Astrocyte (in vitro differentiated cells and primary cell): ENCODE results near the gene STK38. TPM values are rescaled to one million over a fixed set of nuclear protein-coding genes. Genes with fewer than 3 reads are reported as not detected.

ENCODE experiments used
- DNase-seq: peaks from one replicate; pipeline ENCODE4 v3.0.0-alpha.2; 2010; ENCODE audit warnings: low read depth
- FAIRE-seq: peaks from 2 replicates; lab custom pipeline; 2011; peaks lifted over from hg19 to GRCh38; lab: Jason Lieb, UNC
- H2AFZ ChIP-seq: 2 replicates; pipeline ENCODE4 v1.6.0; 2012; ENCODE audit warnings: low read depth, low read length, inconsistent platforms
- H3K27ac ChIP-seq: 2 replicates; pipeline ENCODE4 v1.5.1; 2011; ENCODE audit warnings: low read depth, low read length, inconsistent platforms
- H3K27me3 ChIP-seq: 2 replicates; pipeline ENCODE4 v1.6.0; 2011; ENCODE audit warnings: low read length, inconsistent platforms; ENCODE audit not compliant: insufficient read depth
- H3K36me3 ChIP-seq: 2 replicates; pipeline ENCODE4 v1.5.1; 2011; ENCODE audit warnings: low read length, inconsistent platforms; ENCODE audit not compliant: insufficient read depth
- H3K4me1 ChIP-seq: 2 replicates; pipeline ENCODE4 v1.5.1; 2011; ENCODE audit warnings: low read length, inconsistent platforms; ENCODE audit not compliant: insufficient read depth
- H3K4me2 ChIP-seq: 2 replicates; pipeline ENCODE4 v1.6.0; 2012; ENCODE audit warnings: low read length, inconsistent platforms
- H3K4me3 ChIP-seq: 2 replicates; pipeline ENCODE4 v1.5.1; 2011; ENCODE audit warnings: low read depth, mild to moderate bottlenecking, low read length, inconsistent platforms; ENCODE audit not compliant: insufficient read depth
- H3K79me2 ChIP-seq: 2 replicates; pipeline ENCODE4 v1.6.0; 2012; ENCODE audit warnings: mild to moderate bottlenecking, low read length, inconsistent platforms; ENCODE audit not compliant: insufficient read depth
- H3K9ac ChIP-seq: 2 replicates; pipeline ENCODE4 v1.6.0; 2012; ENCODE audit warnings: mild to moderate bottlenecking, low read length, inconsistent platforms
- H3K9me3 ChIP-seq: 2 replicates; pipeline ENCODE4 v1.5.1; 2012; ENCODE audit warnings: low read depth, mild to moderate bottlenecking, low read length, inconsistent platforms; ENCODE audit not compliant: insufficient read depth
- H4K20me1 ChIP-seq: 2 replicates; pipeline ENCODE4 v1.6.0; 2012; ENCODE audit warnings: low read length, inconsistent platforms; ENCODE audit not compliant: insufficient read depth
- H3K27ac Mint-ChIP-seq: one replicate; pipeline ENCODE4 v1.8.0; 2021; ENCODE audit warnings: mild to moderate bottlenecking, mixed read lengths; ENCODE audit not compliant: unreplicated experiment
- H3K27me3 Mint-ChIP-seq: one replicate; pipeline ENCODE4 v1.8.0; 2021; ENCODE audit warnings: low read depth, mixed read lengths; ENCODE audit not compliant: unreplicated experiment
- H3K36me3 Mint-ChIP-seq: one replicate; pipeline ENCODE4 v1.8.0; 2021; ENCODE audit warnings: low read depth, mixed read lengths; ENCODE audit not compliant: unreplicated experiment
- H3K4me1 Mint-ChIP-seq: one replicate; pipeline ENCODE4 v1.8.0; 2021; ENCODE audit warnings: low read depth, mixed read lengths; ENCODE audit not compliant: unreplicated experiment
- H3K4me3 Mint-ChIP-seq: one replicate; pipeline ENCODE4 v1.8.0; 2021; ENCODE audit warnings: mild to moderate bottlenecking, moderate library complexity, mixed read lengths; ENCODE audit not compliant: unreplicated experiment
- H3K9me3 Mint-ChIP-seq: one replicate; pipeline ENCODE4 v1.8.0; 2021; ENCODE audit warnings: mild to moderate bottlenecking, mixed read lengths; ENCODE audit not compliant: unreplicated experiment
- CTCF ChIP-seq: IDR thresholded peaks from 2 replicates; pipeline ENCODE4 v1.5.1; 2011; ENCODE audit warnings: low read depth, mild to moderate bottlenecking, inconsistent platforms, low read length, moderate library complexity; ENCODE audit not compliant: insufficient read depth
- EZH2 ChIP-seq: IDR thresholded peaks from 2 replicates; pipeline ENCODE4 v1.6.1; 2012; ENCODE audit warnings: mild to moderate bottlenecking, low read length, inconsistent platforms; ENCODE audit not compliant: insufficient read depth
- total RNA-seq: library from RNA; stranded (reverse); gene quantifications from 2 replicates; pipeline ENCODE4 v1.2.1, GENCODE V29; 2021

STK38 gene
- total RNA-seq, 1 donor from 2014 or later, result 54.1 TPM

- Mint-ChIP-seq H3K4me3 (no peak overlapping the region), H3K4me1 (peaks cover 18% of the 10 kb centered on the region), H3K36me3 (peaks cover 12% of the 10 kb centered on the region), H3K9me3 (no peaks in the 10 kb centered on the region), H3K27ac (no peak overlapping the region), H3K27me3 (no peaks in the 10 kb centered on the region)
- Histone ChIP-seq H3K4me2 (no peak overlapping the region), H3K4me1 (peaks cover 16% of the 10 kb centered on the region), H3K27ac (no peak overlapping the region), H2AFZ (no peak overlapping the region), H3K9ac (no peak overlapping the region), H4K20me1 (peaks cover 43% of the 10 kb centered on the region), H3K79me2 (no peaks in the 10 kb centered on the region), H3K9me3 (no peaks in the 10 kb centered on the region), H3K4me3 (no peak overlapping the region), H3K36me3 (peaks cover 23% of the 10 kb centered on the region), H3K27me3 (no peaks in the 10 kb centered on the region)
- DNase-seq (no peak), FAIRE-seq (no peak)
- no peak for TF ChIP-seq CTCF
- TF ChIP-seq EZH2, result no peak
Measured at GRCh38 chr6:36489426-36489825, 57.9 kb downstream of the STK38 start.

DNA sequence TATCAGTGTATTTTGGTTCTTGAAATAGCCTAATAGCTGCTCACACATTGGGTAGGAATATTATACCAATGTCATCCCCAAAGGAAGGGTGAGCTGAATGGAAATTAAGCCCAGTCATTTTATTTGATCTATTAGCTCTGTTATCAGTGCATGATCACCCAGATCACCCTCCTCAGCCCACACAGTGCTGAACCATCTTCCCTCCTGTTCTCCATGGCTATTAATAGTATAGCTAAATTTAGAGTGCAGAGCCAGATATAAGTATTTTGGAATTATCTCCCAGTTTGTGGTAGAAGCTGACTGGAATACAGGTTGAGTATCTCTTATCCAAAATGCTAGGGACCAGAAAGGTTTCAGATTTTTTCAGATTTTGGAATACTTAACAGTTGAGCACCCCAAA, 59.1 kb downstream of the STK38 start:
- Mint-ChIP-seq H3K27ac (no peak overlapping the region), H3K27me3 (no peaks in the 10 kb centered on the region), H3K4me3 (no peak overlapping the region), H3K9me3 (no peaks in the 10 kb centered on the region), H3K4me1 (peaks cover 12% of the 10 kb centered on the region), H3K36me3 (peaks cover 13% of the 10 kb centered on the region)
- no peak for TF ChIP-seq CTCF
- no peak for TF ChIP-seq EZH2
- Histone ChIP-seq H3K79me2 (no peaks in the 10 kb centered on the region), H3K9me3 (no peaks in the 10 kb centered on the region), H3K4me2 (peak overlapping the region; percentile 24), H3K4me3 (no peak overlapping the region), H2AFZ (no peak overlapping the region), H4K20me1 (peaks cover 39% of the 10 kb centered on the region), H3K9ac (no peak overlapping the region), H3K4me1 (peaks cover 16% of the 10 kb centered on the region), H3K36me3 (peaks cover 18% of the 10 kb centered on the region), H3K27ac (no peak overlapping the region), H3K27me3 (no peaks in the 10 kb centered on the region)
- DNase-seq (no peak), FAIRE-seq (no peak)

- H3K4me3 Mint-ChIP-seq, result no peak overlapping the region
- peaks cover 12% of the 10 kb centered on the region for H3K4me1 Mint-ChIP-seq
- TF ChIP-seq CTCF (no peak), EZH2 (no peak)
- Histone ChIP-seq H3K27me3 (no peaks in the 10 kb centered on the region), H2AFZ (no peak overlapping the region), H3K36me3 (peaks cover 18% of the 10 kb centered on the region), H3K4me1 (peaks cover 16% of the 10 kb centered on the region), H3K4me3 (no peak overlapping the region), H3K79me2 (no peaks in the 10 kb centered on the region), H3K9me3 (no peaks in the 10 kb centered on the region), H3K27ac (no peak overlapping the region), H3K4me2 (peak overlapping the region; percentile 24), H3K9ac (no peak overlapping the region), H4K20me1 (peaks cover 38% of the 10 kb centered on the region)
- peak; percentile 85 for DNase-seq
- FAIRE-seq, result peak; percentile 88
- no peaks in the 10 kb centered on the region for H3K9me3 Mint-ChIP-seq
- no peak overlapping the region for H3K27ac Mint-ChIP-seq
- peaks cover 13% of the 10 kb centered on the region for H3K36me3 Mint-ChIP-seq
- no peaks in the 10 kb centered on the region for H3K27me3 Mint-ChIP-seq
Measured at GRCh38 chr6:36487698-36488097, 59.6 kb downstream of the STK38 start.
